ENCODE measurements around the gene TRPV3. TPM values are rescaled to one million over a fixed set of nuclear protein-coding genes. Genes with fewer than 3 reads are reported as not detected.

The TRPV3 gene
- total and polyA plus RNA-seq, 2 donors (not counting 3 experiments of a cell fraction or from before 2014, with no cell fraction given) = 0.01 TPM; not detected in 1

GRCh38 chr17:3510090-3510489 lies 47.5 kb downstream of the TRPV3 start:
- no peaks in the 10 kb centered on the region for H3K4me1 ChIP-seq (ENCODE audit: control insufficient read depth, extremely low read depth, insufficient read depth, low read length)
- no peak overlapping the region for H3K4me2 ChIP-seq (ENCODE audit: insufficient read depth, low read length)
- no peaks in the 10 kb centered on the region for H4K20me1 ChIP-seq (replicated peaks; ENCODE audit: control insufficient read depth, extremely low read depth, insufficient read depth, low read length)
- no peaks in the 10 kb centered on the region for H3K36me3 ChIP-seq (ENCODE audit: control insufficient read depth in 2 of 2, extremely low read depth in 1 of 2, insufficient read depth in 2 of 2, low read length in 2 of 2)
- H3K4me3 ChIP-seq (replicated peaks in 1 of 3; ENCODE audit: insufficient read depth in 1 of 3, low read depth in 1 of 3, low read length in 3 of 3) = no peak overlapping the region
- no peaks in the 10 kb centered on the region for H3K9me1 ChIP-seq (replicated peaks; ENCODE audit: control insufficient read depth, extremely low read depth, insufficient read depth, low read length)
- no peaks in the 10 kb centered on the region for H3K9me3 ChIP-seq (replicated peaks; ENCODE audit: control insufficient read depth, insufficient read depth, low read length)
- no peak overlapping the region for H3K27ac ChIP-seq (ENCODE audit: insufficient read depth, low read depth, low read length)
- no peaks in the 10 kb centered on the region for H3K27me3 ChIP-seq (ENCODE audit: control insufficient read depth in 2 of 2, insufficient read depth in 2 of 2, low read length in 2 of 2)
- dilution Hi-C loops (cut with MboI; ENCODE audit: extremely low pct_ligation_motif_present, low sequenced_read_pairs) = no loop called here
- intact Hi-C loops (cut with micrococcal nuclease) = no loop called here
- no peaks in the 10 kb centered on the region for H3K79me2 ChIP-seq (ENCODE audit: control insufficient read depth, insufficient read depth, low read length)
- TF ChIP-seq FOS (IDR thresholded peaks at IDR 0.05; ENCODE audit: borderline replicate concordance, insufficient read depth, low read length) (no peak), MYC (IDR thresholded peaks at IDR 0.05; ENCODE audit: low read depth, low read length) (no peak), POLR2AphosphoS5 (IDR thresholded peaks at IDR 0.05; ENCODE audit: insufficient read depth, low read depth, low read length) (no peak), EZH2 (IDR thresholded peaks at IDR 0.05; ENCODE audit: borderline replicate concordance, low read depth, low read length, severe bottlenecking) (no peak), JUN (IDR thresholded peaks at IDR 0.05; ENCODE audit: borderline replicate concordance, insufficient read depth, insufficient read length, low read depth) (no peak), POLR2A (IDR thresholded peaks at IDR 0.05; ENCODE audit: low read depth, low read length) (no peak), CTCF (IDR thresholded peaks at IDR 0.05; ENCODE audit: extremely low read depth in 1 of 2, insufficient read depth in 1 of 2, low read depth in 1 of 2, low read length in 2 of 2) (no peak), GATA2 (IDR thresholded peaks at IDR 0.05; ENCODE audit: insufficient read depth, insufficient read length, low read depth, low read length) (no peak), MAX (IDR thresholded peaks at IDR 0.05; ENCODE audit: insufficient read depth, insufficient read length) (no peak)
- H2AFZ ChIP-seq (ENCODE audit: low read depth, low read length) = no peak overlapping the region
- FAIRE-seq (no peak), DNase-seq (ENCODE audit: low read depth, low spot score) (no peak)
- ChIA-PET POLR2A (no interaction called here), CTCF (no interaction called here)
- no peak overlapping the region for H3K9ac ChIP-seq (replicated peaks; ENCODE audit: extremely low read depth, insufficient read depth, low read length)
- no TSS peak for BruUV-seq (replicated peaks)

Data from endothelial cell of umbilical vein (primary cell).